ENCODE data around the gene PDE10A. TPM values are rescaled to one million over a fixed set of nuclear protein-coding genes. Genes with fewer than 3 reads are reported as not detected.
A peak's percentile ranks its signal among the peaks of the same experiment; 100 is the strongest.

Gene PDE10A
- total RNA-seq, 6 donors from 2014 or later: 0.89 to 4.9 (median 1.4) TPM

- WGBS, 2 donors: 20 to 37% methylated on average over 13 to 41 of the region's 67 CpGs
- no peak for TF ChIP-seq POLR2AphosphoS5 (IDR thresholded peaks at IDR 0.05)
- TF ChIP-seq POLR2A (IDR thresholded peaks at IDR 0.05): no peak
- TF ChIP-seq EP300 (IDR thresholded peaks at IDR 0.05): no peak
- TF ChIP-seq CTCF (IDR thresholded peaks at IDR 0.05): no peak
Measured at GRCh38 chr6:165659945-165660856, 2.8 kb downstream of the PDE10A start.

GRCh38 chr6:165658395-165659058 is 4.5 kb downstream of the PDE10A start:
- Histone ChIP-seq H3K4me3 (no peak overlapping the region), H3K9me3 (no peaks in the 10 kb centered on the region), H3K4me1 (peaks cover 17 to 34% (median 25%) of the 10 kb centered on the region in 4 donors), H3K27me3 (peaks cover 0 to 27% (median 11%) of the 10 kb centered on the region in 4 donors), H3K36me3 (no peaks in the 10 kb centered on the region), H3K27ac (no peak overlapping the region)
- ATAC-seq (ENCODE audit: low FRiP score in 2 of 2) (no peak), DNase-seq (no peak)
- no peak for TF ChIP-seq POLR2A (IDR thresholded peaks at IDR 0.05)
- no peak for TF ChIP-seq EP300 (IDR thresholded peaks at IDR 0.05)
- TF ChIP-seq POLR2AphosphoS5 (IDR thresholded peaks at IDR 0.05): no peak
- no peak for TF ChIP-seq CTCF (IDR thresholded peaks at IDR 0.05)
- WGBS, 2 donors: 63 to 83% methylated on average over 13 of the region's 13 CpGs

More at GRCh38 chr6:165659945-165660856, 2.8 kb downstream of the PDE10A start:
- Histone ChIP-seq H3K27me3 (peaks cover 0 to 42% (median 16%) of the 10 kb centered on the region in 4 donors), H3K4me3 (peak overlapping the region; percentile 32 to 61 (median 54)), H3K27ac (peak overlapping the region in 1 of 4 donors; percentile 72), H3K9me3 (no peaks in the 10 kb centered on the region), H3K4me1 (peaks cover 17 to 51% (median 32%) of the 10 kb centered on the region in 4 donors), H3K36me3 (no peaks in the 10 kb centered on the region)
- peak in 1 of 2 donors; percentile 41 for ATAC-seq (ENCODE audit: low FRiP score in 2 of 2)
- peak in 1 of 2 donors; percentile 82 for DNase-seq

GRCh38 chr6:165657325-165657680 is 5.7 kb downstream of the PDE10A start:
- peaks cover 0 to 20% (median 8%) of the 10 kb centered on the region in 4 donors for H3K27me3 ChIP-seq
- no peaks in the 10 kb centered on the region for H3K36me3 ChIP-seq
- H3K4me1 ChIP-seq: peaks cover 17 to 23% (median 18%) of the 10 kb centered on the region in 4 donors
- TF ChIP-seq EP300 (IDR thresholded peaks at IDR 0.05) (no peak), POLR2A (IDR thresholded peaks at IDR 0.05) (no peak), POLR2AphosphoS5 (IDR thresholded peaks at IDR 0.05) (no peak), CTCF (IDR thresholded peaks at IDR 0.05) (no peak)
- no peak overlapping the region for H3K27ac ChIP-seq
- DNase-seq (no peak), ATAC-seq (ENCODE audit: low FRiP score in 2 of 2) (no peak)
- WGBS, 2 donors: 84 to 89% methylated on average over 5 of the region's 5 CpGs
- no peak overlapping the region for H3K4me3 ChIP-seq
- H3K9me3 ChIP-seq: no peaks in the 10 kb centered on the region

GRCh38 chr6:165656581-165657324 is 6.3 kb downstream of the PDE10A start:
- WGBS, 2 donors: 85 to 88% methylated on average over 8 of the region's 8 CpGs
- no peaks in the 10 kb centered on the region for H3K36me3 ChIP-seq
- H3K9me3 ChIP-seq: no peaks in the 10 kb centered on the region
- no peak for DNase-seq
- no peak overlapping the region for H3K27ac ChIP-seq
- no peak for ATAC-seq (ENCODE audit: low FRiP score in 2 of 2)
- H3K27me3 ChIP-seq: peaks cover 0 to 17% (median 8%) of the 10 kb centered on the region in 4 donors
- H3K4me3 ChIP-seq: no peak overlapping the region
- peaks cover 15 to 18% (median 17%) of the 10 kb centered on the region in 4 donors for H3K4me1 ChIP-seq
- TF ChIP-seq CTCF (IDR thresholded peaks at IDR 0.05) (no peak), EP300 (IDR thresholded peaks at IDR 0.05) (no peak), POLR2AphosphoS5 (IDR thresholded peaks at IDR 0.05) (no peak), POLR2A (IDR thresholded peaks at IDR 0.05) (no peak)
